IMR-90 (cell line): ENCODE measurements around the gene C17orf67. TPM values are rescaled to one million over a fixed set of nuclear protein-coding genes. Genes with fewer than 3 reads are reported as not detected.

Source experiments
- ATAC-seq: fragments of 200-7000 bp; cut with Tn5 transposase; 2 replicates; pipeline ENCODE4 v1.9.1; 2020; ENCODE audit warnings: low read depth, mild to moderate bottlenecking, moderate library complexity
- BruUV-seq: library from RNA; stranded (reverse); fragments of 400-500 nt; replicated peaks from 2 replicates; lab custom pipeline; 2021; lab: Mats Ljungman, UMichigan
- CTCF ChIA-PET: fragments of 300-600 bp; formaldehyde crosslinking; extraction: SDS; loops from one replicate; lab custom pipeline; 2021; ENCODE audit warnings: antibody characterized with exemption; lab: Yijun Ruan, JAX
- POLR2A ChIA-PET: fragments of 300-600 bp; sonication (Branson Sonifier 250); formaldehyde crosslinking; loops from one replicate; lab custom pipeline; 2022; ENCODE audit warnings: antibody characterized with exemption; ENCODE audit not compliant: unreplicated experiment; lab: Charles Lee
- DNase-seq: peaks from one replicate; pipeline ENCODE4 v3.0.0; 2013
- H2AFZ ChIP-seq: replicated peaks from 2 replicates; pipeline ENCODE3; 2013; ENCODE audit warnings: low read length, mild to moderate bottlenecking; ENCODE audit not compliant: poor library complexity
- H2AK5ac ChIP-seq: 2 replicates; pipeline ENCODE4 v1.6.1; 2013; ENCODE audit warnings: low read depth, low read length, inconsistent platforms
- H2AK9ac ChIP-seq: replicated peaks from 2 replicates; pipeline ENCODE3; 2013; ENCODE audit warnings: mild to moderate bottlenecking, low read depth, low read length, moderate library complexity; ENCODE audit not compliant: poor library complexity
- H2BK120ac ChIP-seq: 2 replicates; pipeline ENCODE4 v1.6.1; 2013; ENCODE audit warnings: low read depth, low read length, inconsistent platforms
- H2BK15ac ChIP-seq: 3 replicates; pipeline ENCODE4 v1.6.1; 2013; ENCODE audit warnings: low read depth, low read length, inconsistent platforms
- H2BK20ac ChIP-seq: 2 replicates; pipeline ENCODE4 v1.6.1; 2013; ENCODE audit warnings: low read depth, mild to moderate bottlenecking, inconsistent platforms, low read length, moderate library complexity
- H2BK5ac ChIP-seq: 2 replicates; pipeline ENCODE4 v1.6.1; 2013; ENCODE audit warnings: mild to moderate bottlenecking, low read depth, low read length, inconsistent platforms; ENCODE audit not compliant: poor library complexity, severe bottlenecking
- H3K14ac ChIP-seq: replicated peaks from 2 replicates; pipeline ENCODE4 v1.6.1; 2013; ENCODE audit warnings: low read depth, low read length, inconsistent platforms
- H3K18ac ChIP-seq: 2 replicates; pipeline ENCODE4 v1.6.1; 2013; ENCODE audit warnings: low read depth, low read length, control low read depth
- H3K23ac ChIP-seq: 2 replicates; pipeline ENCODE4 v1.6.1; 2013; ENCODE audit warnings: low read depth, low read length, inconsistent platforms
- H3K27ac ChIP-seq: 2 replicates; pipeline ENCODE4 v1.5.1; 2013; ENCODE audit warnings: mild to moderate bottlenecking, control low read depth, low read length; ENCODE audit not compliant: insufficient read depth
- H3K27me3 ChIP-seq: 2 replicates; pipeline ENCODE4 v1.6.1; 2013; ENCODE audit warnings: low read length; ENCODE audit not compliant: control insufficient read depth, insufficient read depth
- H3K36me3 ChIP-seq: 2 replicates; pipeline ENCODE4 v1.6.1; 2013; ENCODE audit warnings: low read length, mixed read lengths; ENCODE audit not compliant: control insufficient read depth, insufficient read depth
- H3K4ac ChIP-seq: 2 replicates; pipeline ENCODE4 v1.6.1; 2013; ENCODE audit warnings: low read depth, low read length, inconsistent platforms
- H3K4me1 ChIP-seq: 2 replicates; pipeline ENCODE4 v1.6.1; 2013; ENCODE audit warnings: low read length, mixed read lengths; ENCODE audit not compliant: control insufficient read depth, insufficient read depth
- H3K4me2 ChIP-seq: 2 replicates; pipeline ENCODE4 v1.6.1; 2013; ENCODE audit warnings: low read depth, mild to moderate bottlenecking, control low read depth, low read length, moderate library complexity
- H3K4me3 ChIP-seq: 2 replicates; pipeline ENCODE4 v1.5.1; 2013; ENCODE audit warnings: low read depth, mild to moderate bottlenecking, control low read depth, low read length, moderate library complexity; ENCODE audit not compliant: insufficient read depth
- H3K56ac ChIP-seq: 2 replicates; pipeline ENCODE4 v1.6.1; 2013; ENCODE audit warnings: low read length, inconsistent platforms; ENCODE audit not compliant: insufficient read depth; ENCODE audit errors: extremely low read depth
- H3K79me1 ChIP-seq, 2 experiments: 2 replicates each; pipeline ENCODE4 v1.6.1; 2013; ENCODE audit warnings: low read length in 2 of 2, inconsistent platforms in 1 of 2, low read depth in 1 of 2
- H3K9ac ChIP-seq: 2 replicates; pipeline ENCODE4 v1.6.1; 2013; ENCODE audit warnings: low read depth, low read length, control low read depth
- H3K9me1 ChIP-seq: 2 replicates; pipeline ENCODE4 v1.6.1; 2013; ENCODE audit warnings: low read length, inconsistent platforms; ENCODE audit not compliant: insufficient read depth
- H3K9me3 ChIP-seq: 2 replicates; pipeline ENCODE4 v1.6.1; 2013; ENCODE audit warnings: low read length; ENCODE audit not compliant: control insufficient read depth, insufficient read depth
- H4K20me1 ChIP-seq: 2 replicates; pipeline ENCODE4 v1.6.1; 2013; ENCODE audit warnings: low read length, inconsistent platforms; ENCODE audit not compliant: insufficient read depth
- H4K5ac ChIP-seq: 2 replicates; pipeline ENCODE4 v1.6.1; 2013; ENCODE audit warnings: mild to moderate bottlenecking, low read depth, low read length, control low read depth
- H4K8ac ChIP-seq, 2 experiments: 2 replicates each; pipeline ENCODE4 v1.6.1; 2013; ENCODE audit warnings: low read depth in 2 of 2, low read length in 2 of 2, control low read depth in 1 of 2, inconsistent platforms in 1 of 2
- H4K91ac ChIP-seq: 2 replicates; pipeline ENCODE4 v1.6.1; 2013; ENCODE audit warnings: low read depth, low read length, inconsistent platforms; ENCODE audit not compliant: insufficient read depth
- BHLHE40 ChIP-seq: fragments of 150-350 bp; IDR thresholded peaks from 2 replicates; pipeline ENCODE4 v1.6.1; 2016; ENCODE audit warnings: mild to moderate bottlenecking, low read depth, low read length
- CEBPB ChIP-seq: IDR thresholded peaks from 2 replicates; pipeline ENCODE4 v1.6.1; 2012; ENCODE audit warnings: low read depth, low read length, improper control_type of control experiment
- CHD1 ChIP-seq: IDR thresholded peaks from 2 replicates; pipeline ENCODE4 v1.6.1; 2012; ENCODE audit warnings: low read depth, low read length, improper control_type of control experiment
- ELK1 ChIP-seq: fragments of 150-350 bp; IDR thresholded peaks from 2 replicates; pipeline ENCODE4 v1.6.1; 2016; ENCODE audit warnings: low read depth, mild to moderate bottlenecking, low read length, moderate library complexity, borderline replicate concordance
- FOS ChIP-seq: fragments of 150-350 bp; IDR thresholded peaks from 2 replicates; pipeline ENCODE4 v1.6.1; 2016; ENCODE audit warnings: low read depth, low read length
- MAFK ChIP-seq: IDR thresholded peaks from 2 replicates; pipeline ENCODE4 v1.6.1; 2012; ENCODE audit warnings: low read depth, low read length, improper control_type of control experiment
- MAZ ChIP-seq: IDR thresholded peaks from 2 replicates; pipeline ENCODE4 v1.6.1; 2012; ENCODE audit warnings: low read depth, mild to moderate bottlenecking, low read length, improper control_type of control experiment, moderate library complexity, borderline replicate concordance
- MXI1 ChIP-seq: IDR thresholded peaks from 2 replicates; pipeline ENCODE4 v1.6.1; 2012; ENCODE audit warnings: low read depth, mild to moderate bottlenecking, low read length, moderate library complexity, borderline replicate concordance
- NFE2L2 ChIP-seq: fragments of 150-350 bp; IDR thresholded peaks from 2 replicates; pipeline ENCODE4 v1.6.1; 2016; ENCODE audit warnings: low read depth, mild to moderate bottlenecking, low read length
- POLR2A ChIP-seq: IDR thresholded peaks from 2 replicates; pipeline ENCODE4 v1.6.1; 2012; ENCODE audit warnings: mild to moderate bottlenecking, low read depth, low read length
- RAD21 ChIP-seq: IDR thresholded peaks from 2 replicates; pipeline ENCODE4 v1.6.1; 2012; ENCODE audit warnings: low read length, improper control_type of control experiment
- RCOR1 ChIP-seq: IDR thresholded peaks from 2 replicates; pipeline ENCODE4 v1.6.1; 2012; ENCODE audit warnings: mild to moderate bottlenecking, low read length, improper control_type of control experiment; ENCODE audit not compliant: insufficient replicate concordance
- RFX5 ChIP-seq: IDR thresholded peaks from 2 replicates; pipeline ENCODE4 v1.8.0; 2012; ENCODE audit warnings: low read depth, mild to moderate bottlenecking, low read length, moderate library complexity
- SMC3 ChIP-seq: fragments of 150-350 bp; IDR thresholded peaks from 2 replicates; pipeline ENCODE4 v1.6.1; 2016; ENCODE audit warnings: low read depth, mild to moderate bottlenecking, antibody characterized with exemption, low read length, moderate library complexity
- USF2 ChIP-seq: fragments of 150-350 bp; IDR thresholded peaks from 2 replicates; pipeline ENCODE4 v1.6.1; 2017; ENCODE audit warnings: mild to moderate bottlenecking, antibody characterized with exemption, low read length, low read depth
- WGBS, 2 experiments: methylation state at CpG; one replicate each; pipeline versions ENCODE4 v1.1.5 to v1.1.7; 2013; ENCODE audit warnings: missing lambda C conversion rate in 2 of 2; ENCODE audit not compliant: insufficient read length in 1 of 2; ENCODE audit errors: extremely low coverage in 2 of 2; 5-methylcytosine and 5-hydroxymethylcytosine counted together
- dilution Hi-C: fragments of 300-500 bp; cut with HindIII; formaldehyde crosslinking; loops from one replicate; pipeline ENCODE4 v1.14.3; 2018; ENCODE audit warnings: low sequenced_read_pairs; ENCODE audit not compliant: unreplicated experiment
- in situ Hi-C: fragments of 300-500 bp; cut with MboI; formaldehyde crosslinking; loops from 3 replicates; pipeline ENCODE4 v1.14.3; 2019; ENCODE audit warnings: low sequenced_read_pairs, inconsistent platforms, mixed read lengths
- intact Hi-C: fragments of 100-400 bp; cut with micrococcal nuclease; formaldehyde crosslinking; loops from 2 replicates; pipeline ENCODE4 v1.10.0; 2022
- polyA plus RNA-seq, 3 experiments: library from polyadenylated mRNA; depleted of rRNA; stranded (reverse); fragments of >200 nt; gene quantifications; 2 replicates each; pipeline ENCODE4 v1.2.3, GENCODE V29; 2012; ENCODE audit warnings: low replicate concordance in 1 of 3
- total RNA-seq: library from RNA; depleted of rRNA; stranded (reverse); fragments of >200 nt; gene quantifications from 2 replicates; pipeline ENCODE4 v1.2.3, GENCODE V29; 2012

The C17orf67 gene
- total and polyA plus RNA-seq, 2 of the 4 experiments (the other 2 are of a cell fraction): 0.18 to 1.1 TPM

DNA sequence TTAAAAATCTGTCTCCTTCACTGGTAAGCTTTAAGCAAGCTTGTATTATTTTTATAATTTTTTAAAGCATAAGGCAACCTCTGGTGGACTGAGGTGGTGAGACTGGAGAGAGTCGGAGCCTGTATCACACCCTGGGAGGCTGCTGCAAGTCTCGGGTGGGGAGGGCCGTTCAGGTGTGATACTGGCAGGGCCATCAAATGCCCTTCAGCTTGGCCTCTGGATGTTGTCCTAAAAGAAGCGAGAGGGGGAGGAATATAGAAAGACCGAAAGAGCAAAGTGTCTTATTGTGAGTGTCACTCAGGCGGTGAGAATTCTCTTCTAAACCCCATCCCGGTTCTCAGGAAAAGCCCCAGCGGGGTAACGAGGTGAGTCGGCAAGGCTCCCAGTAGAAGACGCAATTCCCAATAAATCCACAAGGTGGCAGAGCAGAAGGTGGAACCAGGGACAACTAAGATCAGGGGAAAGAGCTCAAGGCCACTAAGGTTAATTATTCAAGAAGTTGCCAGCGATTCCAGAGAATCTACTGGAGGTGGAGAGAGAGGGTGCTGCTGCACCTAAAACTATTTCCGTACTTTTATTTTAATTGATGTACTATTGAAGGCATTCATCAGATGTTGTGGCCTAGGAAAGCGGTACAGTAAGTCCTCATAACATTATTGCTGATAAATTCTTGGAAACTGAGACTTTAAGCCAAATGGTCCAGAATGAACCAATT lies 14.1 kb downstream of the C17orf67 start (continued):
- TF ChIP-seq MXI1 (no peak), MAFK (no peak)

- Histone ChIP-seq H3K4ac (no peak overlapping the region), H3K4me2 (no peak overlapping the region), H2BK120ac (no peak overlapping the region), H2BK15ac (no peak overlapping the region), H3K14ac (no peak overlapping the region), H3K27me3 (no peaks in the 10 kb centered on the region), H2AK5ac (no peak overlapping the region), H2AK9ac (no peak overlapping the region), H3K4me3 (no peak overlapping the region), H4K91ac (no peak overlapping the region), H3K9me3 (no peaks in the 10 kb centered on the region), H4K20me1 (no peaks in the 10 kb centered on the region), H2BK20ac (no peak overlapping the region), H3K36me3 (no peaks in the 10 kb centered on the region), H2AFZ (no peak overlapping the region), H4K5ac (no peak overlapping the region), H3K9me1 (peaks cover 4% of the 10 kb centered on the region), H2BK5ac (no peak overlapping the region), H3K9ac (no peak overlapping the region), H3K4me1 (peaks cover 3% of the 10 kb centered on the region; the same call in 1 of the 2 replicates), H4K8ac (no peak overlapping the region), H3K79me1 (no peaks in the 10 kb centered on the region; a peak in 1 of 4 replicates), H3K18ac (no peak overlapping the region), H3K23ac (no peak overlapping the region), H3K27ac (no peak overlapping the region), H3K56ac (no peak overlapping the region)
- dilution Hi-C loops (no loop called here), intact Hi-C loops (loop anchor here (1.0 to 5.0 kb wide), 2 partner anchors 121 to 193 kb away; no protein-coding TSS in a partner anchor), in situ Hi-C loops (loop anchor here (5.0 kb wide), 1 partner anchor 118 kb away; no protein-coding TSS in a partner anchor)
- POLR2A ChIA-PET: interaction anchor here (0.6 kb wide), 1 partner anchor 48 kb away, joined by 8 read pairs; no protein-coding TSS in a partner anchor
- no peak for ATAC-seq
- DNase-seq: no peak
- WGBS, 2 experiments: 100% methylated on average over 1 of the region's 2 CpGs; no CpG with 5 or more reads in 1 of the 2 experiments
- no TSS peak for BruUV-seq
- CTCF ChIA-PET: interaction anchor here (0.5 to 2.1 kb wide), 7 partner anchors 10 to 194 kb away, joined by 3 to 10 read pairs (median 4); no protein-coding TSS in a partner anchor
- TF ChIP-seq CEBPB: no peak
- TF ChIP-seq MXI1: no peak
- TF ChIP-seq RFX5: no peak
- TF ChIP-seq MAZ: no peak
- TF ChIP-seq BHLHE40: no peak
- TF ChIP-seq CHD1: no peak
- no peak for TF ChIP-seq FOS
- no peak for TF ChIP-seq ELK1
- TF ChIP-seq POLR2A: no peak
- no peak for TF ChIP-seq SMC3
- no peak for TF ChIP-seq MAFK
- no peak for TF ChIP-seq USF2
- no peak for TF ChIP-seq RCOR1
- no peak for TF ChIP-seq NFE2L2
- TF ChIP-seq RAD21: no peak
Observed at GRCh38 chr17:56819030-56819429, 14.7 kb downstream of the C17orf67 start.
